Panc1 (cell line): ENCODE measurements around the gene CEPT1. TPM values are rescaled to one million over a fixed set of nuclear protein-coding genes. Genes with fewer than 3 reads are reported as not detected.

ENCODE experiments used
- ATAC-seq: fragments of 200-7000 bp; cut with Tn5 transposase; 2 replicates; pipeline ENCODE4 v1.9.1; 2020; ENCODE audit warnings: mild to moderate bottlenecking, moderate library complexity
- BruUV-seq: library from RNA; stranded (reverse); fragments of 400-500 nt; replicated peaks from 2 replicates; lab custom pipeline; 2021; lab: Mats Ljungman, UMichigan
- CTCF ChIA-PET: fragments of 300-600 bp; sonication (Branson Sonifier 250); formaldehyde crosslinking; loops from one replicate; lab custom pipeline; 2022; ENCODE audit warnings: antibody characterized with exemption; lab: Charles Lee
- POLR2A ChIA-PET: fragments of 300-600 bp; sonication (Branson Sonifier 250); formaldehyde crosslinking; loops from one replicate; lab custom pipeline; 2022; ENCODE audit warnings: antibody characterized with exemption; lab: Charles Lee
- DNase-seq: peaks from one replicate; pipeline ENCODE4 v3.0.0-alpha.2; 2010; ENCODE audit warnings: low read depth, low spot score
- H3K27ac ChIP-seq: 2 replicates; pipeline ENCODE4 v1.5.1; 2011; ENCODE audit warnings: mild to moderate bottlenecking, low read length, inconsistent platforms
- H3K27me3 ChIP-seq: fragments of 200-500 bp; sonication (Bioruptor generic); 2 replicates; pipeline ENCODE4 v1.6.0; 2014; ENCODE audit warnings: low read length, inconsistent platforms; ENCODE audit not compliant: control insufficient read depth, insufficient read depth
- H3K36me3 ChIP-seq: fragments of 200-500 bp; sonication (Bioruptor generic); 2 replicates; pipeline ENCODE4 v1.5.1; 2014; ENCODE audit warnings: inconsistent platforms, mild to moderate bottlenecking, low read length, moderate library complexity; ENCODE audit not compliant: control insufficient read depth, insufficient read depth
- H3K4me1 ChIP-seq: 2 replicates; pipeline ENCODE4 v1.5.1; 2011; ENCODE audit warnings: inconsistent platforms, mild to moderate bottlenecking, low read length, moderate library complexity; ENCODE audit not compliant: control insufficient read depth, insufficient read depth
- H3K4me3 ChIP-seq, 2 experiments: 2 replicates each; pipeline ENCODE4 v1.5.1; 2011 to 2012; ENCODE audit warnings: low read depth in 2 of 2, low read length in 2 of 2, mild to moderate bottlenecking in 2 of 2, inconsistent platforms in 1 of 2, moderate library complexity in 1 of 2
- H3K9me3 ChIP-seq: fragments of 200-500 bp; sonication (Bioruptor generic); 2 replicates; pipeline ENCODE4 v1.5.1; 2014; ENCODE audit warnings: low read depth, mild to moderate bottlenecking, inconsistent platforms, low read length, moderate library complexity; ENCODE audit not compliant: control insufficient read depth, insufficient read depth
- CTCF ChIP-seq: fragments of 450-650 bp; IDR thresholded peaks from 2 replicates; pipeline ENCODE4 v1.5.1; 2017; ENCODE audit warnings: mild to moderate bottlenecking
- POLR2AphosphoS5 ChIP-seq: IDR thresholded peaks from 2 replicates; pipeline ENCODE4 v1.6.1; 2012; ENCODE audit warnings: mild to moderate bottlenecking, low read depth, low read length, moderate library complexity
- SIN3A ChIP-seq: IDR thresholded peaks from 2 replicates; pipeline ENCODE4 v1.6.1; 2012; ENCODE audit warnings: low read depth, mild to moderate bottlenecking, low read length, moderate library complexity, borderline replicate concordance; ENCODE audit not compliant: insufficient read depth
- TCF7L2 ChIP-seq: IDR thresholded peaks from 2 replicates; pipeline ENCODE4 v1.6.1; 2011; ENCODE audit warnings: mild to moderate bottlenecking, low read depth, low read length, inconsistent platforms
- in situ Hi-C: cut with HindIII; loops from 2 replicates; pipeline ENCODE4 v1.10.0; 2016; ENCODE audit warnings: low sequenced_read_pairs, low pct_unique_long_range_greater_than_20kb
- intact Hi-C: fragments of 100-400 bp; cut with micrococcal nuclease; formaldehyde crosslinking; loops from one replicate; pipeline ENCODE4 v1.10.0; 2022; ENCODE audit not compliant: unreplicated experiment
- total RNA-seq: library from RNA; stranded (reverse); gene quantifications from one replicate; pipeline ENCODE4 v1.2.1, GENCODE V29; 2021; ENCODE audit not compliant: unreplicated experiment
- TF ChIP-seq, protein P1 (sequence below), 2 experiments: IDR thresholded peaks; 2 replicates each; pipeline ENCODE4 v1.6.1; 2011 to 2012; ENCODE audit warnings: low read depth in 2 of 2, control low read depth in 1 of 2, low read length in 1 of 2, mild to moderate bottlenecking in 1 of 2, moderate library complexity in 1 of 2; ENCODE audit not compliant: insufficient read depth in 1 of 2

The CEPT1 gene
- total RNA-seq, 1 experiment from 2014 or later: 21.9 TPM

- Histone ChIP-seq H3K36me3 (no peaks in the 10 kb centered on the region; the same call in 1 of the 2 replicates), H3K27ac (no peak overlapping the region), H3K4me3 (no peak overlapping the region), H3K27me3 (no peaks in the 10 kb centered on the region), H3K9me3 (no peaks in the 10 kb centered on the region), H3K4me1 (no peaks in the 10 kb centered on the region)
- DNase-seq: no peak
- BruUV-seq: no TSS peak
- TF ChIP-seq POLR2AphosphoS5 (no peak), TCF7L2 (no peak), SIN3A (no peak), CTCF (no peak)
- TF ChIP-seq, protein P1, sequence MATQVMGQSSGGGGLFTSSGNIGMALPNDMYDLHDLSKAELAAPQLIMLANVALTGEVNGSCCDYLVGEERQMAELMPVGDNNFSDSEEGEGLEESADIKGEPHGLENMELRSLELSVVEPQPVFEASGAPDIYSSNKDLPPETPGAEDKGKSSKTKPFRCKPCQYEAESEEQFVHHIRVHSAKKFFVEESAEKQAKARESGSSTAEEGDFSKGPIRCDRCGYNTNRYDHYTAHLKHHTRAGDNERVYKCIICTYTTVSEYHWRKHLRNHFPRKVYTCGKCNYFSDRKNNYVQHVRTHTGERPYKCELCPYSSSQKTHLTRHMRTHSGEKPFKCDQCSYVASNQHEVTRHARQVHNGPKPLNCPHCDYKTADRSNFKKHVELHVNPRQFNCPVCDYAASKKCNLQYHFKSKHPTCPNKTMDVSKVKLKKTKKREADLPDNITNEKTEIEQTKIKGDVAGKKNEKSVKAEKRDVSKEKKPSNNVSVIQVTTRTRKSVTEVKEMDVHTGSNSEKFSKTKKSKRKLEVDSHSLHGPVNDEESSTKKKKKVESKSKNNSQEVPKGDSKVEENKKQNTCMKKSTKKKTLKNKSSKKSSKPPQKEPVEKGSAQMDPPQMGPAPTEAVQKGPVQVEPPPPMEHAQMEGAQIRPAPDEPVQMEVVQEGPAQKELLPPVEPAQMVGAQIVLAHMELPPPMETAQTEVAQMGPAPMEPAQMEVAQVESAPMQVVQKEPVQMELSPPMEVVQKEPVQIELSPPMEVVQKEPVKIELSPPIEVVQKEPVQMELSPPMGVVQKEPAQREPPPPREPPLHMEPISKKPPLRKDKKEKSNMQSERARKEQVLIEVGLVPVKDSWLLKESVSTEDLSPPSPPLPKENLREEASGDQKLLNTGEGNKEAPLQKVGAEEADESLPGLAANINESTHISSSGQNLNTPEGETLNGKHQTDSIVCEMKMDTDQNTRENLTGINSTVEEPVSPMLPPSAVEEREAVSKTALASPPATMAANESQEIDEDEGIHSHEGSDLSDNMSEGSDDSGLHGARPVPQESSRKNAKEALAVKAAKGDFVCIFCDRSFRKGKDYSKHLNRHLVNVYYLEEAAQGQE (IDR thresholded peaks at IDR 0.05; ENCODE audit: insufficient read depth in 1 of 2, low read depth in 2 of 2, low read length in 1 of 2): no peak
- ChIA-PET POLR2A (no interaction called here), CTCF (no interaction called here)
- in situ Hi-C loops (no loop called here), intact Hi-C loops (no loop called here)
- no peak for ATAC-seq
These were observed 13.7 kb upstream of the CEPT1 start for GRCh38 chr1:111126354-111126753.

DNA sequence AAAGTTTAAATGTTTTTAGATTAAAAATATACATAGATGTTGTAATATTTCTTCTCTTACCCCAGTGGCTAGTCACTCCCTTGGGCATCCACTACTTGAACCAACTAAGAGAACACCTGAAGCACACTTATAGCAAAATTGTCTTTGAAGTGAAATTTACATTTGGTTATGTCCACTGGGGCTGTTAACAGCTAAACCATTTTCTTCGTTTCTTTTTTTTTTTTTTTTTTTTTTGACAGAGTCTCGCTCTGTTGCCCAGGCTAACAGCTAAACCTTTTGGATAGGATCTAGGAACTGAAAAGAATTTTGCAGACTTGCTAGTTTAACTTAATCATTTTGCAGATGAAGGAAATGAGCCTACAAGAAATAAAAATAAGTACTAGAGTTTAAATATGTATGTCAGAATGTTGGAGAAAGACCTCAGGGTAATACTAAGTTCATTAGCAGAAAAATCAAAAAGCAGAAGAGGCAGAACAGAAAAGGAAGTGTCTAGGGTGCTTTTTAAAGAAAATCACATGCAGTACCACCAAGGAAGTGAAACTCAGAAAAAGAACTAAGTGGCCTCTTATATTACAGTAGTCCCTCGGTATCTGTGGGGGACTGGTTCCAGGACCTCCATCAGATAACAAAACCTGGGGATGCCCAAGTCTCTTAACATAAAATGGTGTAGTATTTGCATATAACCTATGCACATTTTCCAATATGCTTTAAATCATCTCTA is 11.9 kb upstream of the CEPT1 start:
- TF ChIP-seq TCF7L2 (no peak), SIN3A (no peak), POLR2AphosphoS5 (no peak), CTCF (no peak)
- TF ChIP-seq, protein P1 (IDR thresholded peaks at IDR 0.05; ENCODE audit: insufficient read depth in 1 of 2, low read depth in 2 of 2, low read length in 1 of 2): no peak
- DNase-seq (no peak), ATAC-seq (no peak)
- H3K36me3 ChIP-seq: no peaks in the 10 kb centered on the region; the same call in 1 of the 2 replicates
- no peaks in the 10 kb centered on the region for H3K27me3 ChIP-seq
- no peak overlapping the region for H3K27ac ChIP-seq
- no peak overlapping the region for H3K4me3 ChIP-seq
- intact Hi-C loops: no loop called here
- CTCF ChIA-PET: no interaction called here
- BruUV-seq: no TSS peak
- H3K9me3 ChIP-seq: no peaks in the 10 kb centered on the region
- H3K4me1 ChIP-seq: no peaks in the 10 kb centered on the region
- POLR2A ChIA-PET: interaction anchor here (0.5 kb wide), 1 partner anchor 390 kb away, joined by 3 read pairs; no protein-coding TSS in a partner anchor
- in situ Hi-C loops: no loop called here
